Measurements from ENCODE around the gene RPS6KA2.

The RPS6KA2 gene

GRCh38 chr6:166501246-166501645, 125.8 kb downstream of the RPS6KA2 start:
- DNase-seq (ENCODE audit: low spot score): no peak

DNA sequence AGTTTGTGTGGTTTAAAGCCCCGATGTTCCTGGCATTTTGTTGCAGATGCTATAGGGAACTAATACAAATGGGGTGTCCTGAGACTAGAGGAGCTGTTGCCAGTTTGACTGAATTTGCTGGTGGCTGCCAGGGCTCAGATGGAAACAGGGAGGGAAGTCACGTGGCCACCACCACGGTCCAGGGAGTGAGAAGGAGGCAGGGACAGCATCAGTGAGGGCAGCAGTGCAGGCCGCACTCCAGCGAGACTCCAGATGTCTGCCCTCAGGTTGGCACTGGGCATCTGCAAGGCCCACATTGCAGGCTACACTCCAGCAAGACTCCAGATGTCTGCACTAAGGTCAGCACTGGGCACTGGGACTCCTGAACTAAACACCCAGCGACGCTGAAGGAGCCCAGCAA, 126.8 kb downstream of the RPS6KA2 start:
- no peak for DNase-seq (ENCODE audit: low spot score)

DNA sequence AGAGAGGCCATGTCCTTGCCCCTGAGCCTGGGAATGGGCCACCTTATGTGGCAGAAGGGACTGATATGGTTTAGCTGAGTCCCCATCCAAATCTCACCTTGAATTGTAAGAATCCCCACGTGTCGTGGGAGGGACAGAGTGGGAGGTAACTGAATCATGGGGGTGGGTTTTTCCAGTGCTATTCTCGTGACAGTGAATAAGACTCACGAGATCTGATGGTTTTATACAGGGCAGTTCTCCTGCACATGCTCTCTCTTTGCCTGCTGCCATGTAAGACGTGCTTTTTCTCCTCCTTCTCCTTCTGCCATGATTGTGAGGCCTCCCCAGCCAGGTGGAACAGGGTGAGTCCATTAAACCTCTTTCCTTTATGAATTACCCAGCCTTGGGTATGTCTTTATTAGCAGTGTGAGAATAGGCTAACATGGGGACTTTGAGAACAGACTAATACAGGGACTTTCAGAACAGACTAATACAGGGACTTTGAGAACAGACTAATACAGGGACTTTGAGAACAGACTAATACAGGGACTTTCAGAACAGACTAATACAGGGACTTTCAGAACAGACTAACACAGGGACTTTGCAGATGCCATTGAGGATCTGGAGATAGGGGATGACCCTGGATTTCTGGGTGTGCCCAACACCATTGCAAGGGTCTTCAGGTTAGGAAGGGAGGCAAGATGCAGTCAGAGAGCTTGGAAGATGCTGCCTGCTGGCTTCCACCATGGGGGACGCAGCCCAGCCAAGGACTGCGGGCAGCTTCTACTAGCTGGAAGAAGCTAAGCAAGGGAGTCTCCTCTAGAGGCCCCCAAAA, 127.5 kb downstream of the RPS6KA2 start:
- no peak for DNase-seq (ENCODE audit: low spot score)

DNA sequence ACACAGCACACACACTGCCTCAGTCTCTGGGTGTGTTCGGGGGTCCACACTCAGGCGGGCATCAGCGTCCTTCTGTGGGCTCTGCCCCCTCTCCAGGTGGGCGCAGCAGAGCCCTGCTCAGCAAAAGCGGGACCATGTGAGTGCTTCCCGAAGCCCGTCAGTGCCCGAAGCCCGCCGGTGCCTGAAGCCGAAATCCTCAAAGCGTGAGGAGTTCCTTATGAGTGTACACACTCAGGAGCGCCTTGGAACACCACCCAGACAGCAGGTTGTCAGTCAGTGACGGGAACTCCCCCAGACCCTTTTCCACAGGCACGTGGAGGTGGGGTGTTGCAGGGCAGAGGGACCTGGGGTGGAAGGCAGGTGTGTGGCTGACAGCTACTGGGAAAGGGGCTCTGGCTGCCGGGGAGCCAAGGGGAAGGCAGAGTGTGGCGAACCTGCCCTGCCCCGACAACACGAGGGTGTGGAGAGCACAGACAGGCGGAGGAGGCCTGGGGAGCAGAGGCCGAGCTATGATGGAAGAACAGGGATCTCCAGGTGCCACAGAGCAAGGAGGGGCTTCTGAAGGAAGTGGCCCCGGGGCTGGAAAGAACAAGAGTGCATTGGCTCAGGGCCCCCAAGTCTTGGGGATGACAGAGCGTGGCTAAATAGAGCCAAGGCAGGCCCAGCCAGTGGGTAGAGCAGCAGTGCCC, 128.2 kb downstream of the RPS6KA2 start:
- DNase-seq (ENCODE audit: low spot score): no peak

DNA sequence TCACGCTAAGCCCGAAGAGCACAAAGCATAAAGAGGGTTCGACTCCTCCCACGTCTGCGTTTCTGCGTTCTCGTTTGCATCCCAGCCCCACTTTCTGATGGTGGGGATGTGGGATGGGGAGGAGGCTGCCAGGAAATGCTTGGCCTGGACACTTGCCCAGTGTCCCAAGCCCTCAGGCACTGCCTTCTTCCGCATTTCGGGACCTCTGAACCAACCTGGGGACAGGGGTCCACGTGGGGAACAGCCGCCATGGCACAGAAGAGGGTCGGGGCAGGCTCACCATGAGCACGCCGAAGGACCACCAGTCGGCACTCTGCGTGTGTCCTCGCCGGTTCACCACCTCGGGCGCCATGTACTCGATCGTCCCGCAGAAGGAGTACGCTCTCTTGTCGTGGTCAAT, 128.8 kb downstream of the RPS6KA2 start:
- DNase-seq (ENCODE audit: low spot score): no peak

- no peak for DNase-seq (ENCODE audit: low spot score)
Observed at GRCh38 chr6:166497087-166497899, 129.8 kb downstream of the RPS6KA2 start.

DNA sequence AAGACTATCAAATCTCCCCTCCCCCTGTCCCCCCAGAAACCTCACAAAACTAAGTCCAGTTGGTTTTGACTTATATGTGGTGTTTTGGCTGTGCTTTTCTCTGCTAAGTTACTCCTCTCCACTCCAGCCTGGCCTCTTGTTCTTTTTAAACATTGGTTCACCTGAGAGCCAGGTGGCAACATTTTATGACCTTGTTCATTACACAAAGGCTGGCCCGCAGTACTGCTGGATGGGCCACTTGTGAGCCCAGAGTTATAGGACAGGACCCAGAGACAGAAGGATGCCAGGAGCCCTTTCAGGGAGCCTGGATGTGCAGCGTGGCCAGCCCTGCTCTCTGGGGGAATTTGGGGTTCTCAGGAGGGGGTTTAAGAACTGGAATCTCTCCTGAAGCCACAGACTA, 130.6 kb downstream of the RPS6KA2 start:
- DNase-seq (ENCODE audit: low spot score): no peak

DNA sequence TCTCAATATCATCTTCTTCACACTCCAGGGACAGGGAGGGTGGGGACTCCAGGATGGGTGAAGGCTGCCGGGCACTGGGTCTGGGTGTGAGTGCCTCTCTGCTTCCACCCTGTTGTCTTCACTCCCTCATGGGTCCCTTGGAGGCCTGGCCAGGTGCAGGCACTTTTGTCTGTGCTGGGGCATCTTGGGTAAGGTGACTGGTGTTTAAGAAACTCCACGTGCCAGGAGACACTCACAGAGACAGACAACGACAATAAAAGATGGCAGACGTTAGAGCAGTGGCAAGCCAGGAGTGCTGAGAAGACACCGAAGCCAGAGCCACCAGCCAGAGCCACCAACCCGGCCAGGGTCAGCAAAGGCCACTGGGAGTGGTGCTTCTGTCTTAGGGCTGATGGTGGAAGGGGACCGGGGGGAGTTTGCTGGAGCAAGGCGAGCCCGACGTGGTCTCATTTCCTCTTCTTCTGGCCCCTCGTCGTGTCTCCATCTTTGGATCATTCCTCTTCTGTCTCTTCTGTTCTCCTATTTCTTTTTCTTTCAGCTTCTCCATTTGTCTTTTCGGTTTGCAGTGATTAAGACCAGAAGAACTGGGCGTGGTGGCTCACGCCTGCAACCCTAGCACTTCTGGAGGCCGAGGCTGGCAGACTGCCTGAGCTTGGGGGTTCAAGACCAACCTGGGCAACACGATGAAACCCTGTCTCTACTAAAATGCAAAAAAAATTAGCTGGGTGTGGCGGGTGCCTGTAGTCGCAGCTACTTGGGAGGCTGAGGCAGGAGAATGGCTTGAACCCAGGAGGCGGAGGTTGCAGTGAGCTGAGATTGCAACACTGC, 131.3 kb downstream of the RPS6KA2 start:
- no peak for DNase-seq (ENCODE audit: low spot score)

GRCh38 chr6:166494757-166495486, 132.1 kb downstream of the RPS6KA2 start:
- DNase-seq (ENCODE audit: low spot score): no peak

DNA sequence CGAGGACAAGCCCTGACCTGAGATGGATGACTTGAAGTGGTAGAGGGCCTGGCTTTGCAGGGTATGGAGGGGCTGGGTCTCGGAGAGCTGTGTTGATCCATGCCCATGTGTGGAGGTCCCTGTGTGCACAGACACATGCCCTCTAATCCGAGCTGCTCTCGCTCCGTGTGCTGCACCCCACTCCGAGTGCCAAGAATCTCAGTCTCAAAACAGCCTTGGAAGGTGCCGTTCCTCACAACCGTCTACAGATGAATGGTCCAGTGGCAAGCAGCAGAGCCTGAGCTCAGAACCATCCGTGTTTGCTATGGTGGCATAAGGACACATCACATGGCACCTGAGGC, 133.0 kb downstream of the RPS6KA2 start:
- no peak for DNase-seq (ENCODE audit: low spot score)

GRCh38 chr6:166493427-166494100, 133.5 kb downstream of the RPS6KA2 start:
- no peak for DNase-seq (ENCODE audit: low spot score)

DNA sequence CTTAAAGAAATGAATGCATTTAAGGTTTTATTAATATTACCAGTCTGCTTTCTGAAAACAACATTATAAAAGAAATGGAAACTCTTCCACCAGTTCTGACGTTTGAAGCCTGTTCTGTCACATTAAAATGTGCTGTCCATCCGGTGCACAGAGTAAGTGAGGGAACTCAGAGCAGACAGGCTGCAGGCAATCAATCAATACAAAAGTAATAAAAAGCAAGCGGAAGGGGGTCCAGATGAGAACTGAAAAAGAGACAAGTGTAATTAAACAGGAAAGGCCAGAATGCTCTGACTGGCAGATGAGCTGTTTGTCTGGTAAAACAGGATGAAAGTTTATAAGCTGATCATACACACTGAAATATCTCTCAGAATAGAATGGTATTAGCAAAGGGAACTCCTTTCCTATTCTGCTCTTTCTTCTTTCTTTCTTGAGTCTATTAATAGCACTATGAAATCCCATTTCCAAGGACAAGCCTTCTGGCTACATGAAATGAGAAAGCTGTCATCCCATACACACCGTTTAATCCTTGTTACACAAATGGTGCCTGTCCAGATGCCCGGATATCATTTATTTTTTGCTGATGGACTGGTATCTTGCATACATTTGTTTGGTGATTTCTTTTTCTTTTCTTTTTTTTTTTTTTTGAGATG, 134.8 kb downstream of the RPS6KA2 start:
- DNase-seq (ENCODE audit: low spot score): no peak

GRCh38 chr6:166490671-166491500, 136.2 kb downstream of the RPS6KA2 start:
- no peak for DNase-seq (ENCODE audit: low spot score)

DNA sequence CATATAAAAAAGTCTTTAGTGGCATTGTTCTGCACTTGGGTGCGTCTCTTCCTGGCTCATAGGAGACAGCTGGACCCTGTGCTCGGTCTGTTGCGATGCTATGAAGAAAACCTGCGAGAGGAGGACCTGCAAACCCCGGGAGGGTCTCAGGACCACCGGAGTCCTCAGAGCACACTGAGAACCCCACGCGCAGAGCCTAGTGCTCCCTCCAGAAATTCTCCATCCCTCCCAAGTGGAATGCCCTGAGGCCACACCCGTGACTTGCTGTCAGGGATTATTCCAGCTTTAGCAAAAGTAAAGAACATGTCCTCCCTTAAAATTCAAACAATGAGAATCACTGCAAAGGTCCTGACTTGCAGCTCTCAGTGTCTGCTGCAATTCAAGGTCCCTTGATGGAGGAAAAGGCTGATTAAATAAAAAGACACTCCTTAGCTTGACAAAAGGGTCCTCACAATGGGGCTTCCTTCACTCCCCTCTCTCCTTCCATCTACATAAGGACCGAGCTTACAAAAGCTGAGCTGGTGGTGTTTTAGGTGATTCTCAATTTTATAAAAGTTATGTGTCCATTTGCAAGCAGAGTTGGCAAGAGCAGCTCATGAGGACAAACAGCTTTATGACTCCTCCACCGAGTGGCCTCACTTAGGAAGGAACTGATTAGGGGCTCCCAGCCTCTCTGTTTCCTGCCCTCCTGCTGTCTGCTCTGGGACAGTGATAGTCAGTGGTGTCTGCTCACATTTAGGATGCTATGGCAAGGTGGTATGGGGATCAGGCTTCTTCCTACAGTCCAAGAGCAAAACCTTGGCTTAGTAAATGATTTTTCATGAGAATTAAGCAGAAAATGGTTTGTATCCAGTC, 137.5 kb downstream of the RPS6KA2 start:
- DNase-seq (ENCODE audit: low spot score): no peak

- DNase-seq (ENCODE audit: low spot score): no peak
Observed at GRCh38 chr6:166488701-166489100, 138.3 kb downstream of the RPS6KA2 start.

DNA sequence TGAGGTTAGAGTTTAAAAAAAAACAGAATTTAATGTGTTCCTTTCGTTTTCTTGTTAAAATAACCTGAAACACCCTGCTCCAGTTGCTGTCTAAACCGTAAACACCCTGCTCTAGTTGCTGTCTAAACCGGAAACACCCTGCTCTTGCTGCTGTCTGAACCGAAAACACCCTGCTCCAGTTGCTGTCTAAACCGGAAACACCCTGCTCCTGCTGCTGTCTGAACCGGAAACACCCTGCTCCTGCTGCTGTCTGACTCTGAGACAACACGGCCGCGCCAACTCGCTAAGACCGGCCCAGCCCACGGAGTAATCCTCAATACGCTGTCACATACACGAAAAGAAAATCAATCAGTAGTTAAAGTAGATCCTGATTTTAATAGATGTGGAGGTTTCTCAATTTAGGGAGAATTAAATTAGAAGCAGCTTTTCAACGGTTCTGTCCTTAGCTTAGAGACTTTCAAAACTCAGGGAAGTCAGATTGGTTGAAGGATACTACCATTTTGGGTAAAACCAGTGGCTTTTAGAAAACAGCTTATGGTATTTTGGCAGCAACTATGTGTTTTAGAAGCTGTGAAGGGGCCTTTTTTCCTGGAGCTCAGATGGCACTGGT, 138.9 kb downstream of the RPS6KA2 start:
- DNase-seq (ENCODE audit: low spot score): no peak

GRCh38 chr6:166487148-166487547, 139.9 kb downstream of the RPS6KA2 start:
- DNase-seq (ENCODE audit: low spot score): no peak

- no peak for DNase-seq (ENCODE audit: low spot score)
Observed at GRCh38 chr6:166486536-166486880, 140.5 kb downstream of the RPS6KA2 start.

Data from D341Med (cell line).